GM23338 (cell line): ENCODE data around the gene MED27. TPM values are rescaled to one million over a fixed set of nuclear protein-coding genes. Genes with fewer than 3 reads are reported as not detected.

ENCODE experiments used
- ATAC-seq: fragments of 200-7000 bp; cut with Tn5 transposase; 3 replicates; pipeline ENCODE4 v1.9.1; 2020
- DNase-seq: peaks from one replicate; pipeline ENCODE4 v3.0.0-alpha.2; 2015; ENCODE audit warnings: low spot score
- H2AFZ ChIP-seq: fragments of 200-600 bp; sonication (generic); 2 replicates; pipeline ENCODE4 v1.8.0; 2016; ENCODE audit warnings: antibody characterized with exemption, mild to moderate bottlenecking, moderate library complexity
- H3F3A ChIP-seq: fragments of 200-600 bp; sonication (generic); replicated peaks from 2 replicates; pipeline ENCODE4 v1.8.0; 2017; ENCODE audit warnings: antibody characterized with exemption, mixed run types, low read depth
- H3K27ac ChIP-seq: fragments of 200-600 bp; sonication (generic); 2 replicates; pipeline ENCODE4 v1.6.1; 2016; ENCODE audit warnings: low read depth
- H3K27me3 ChIP-seq: fragments of 200-600 bp; sonication (generic); 2 replicates; pipeline ENCODE4 v1.8.0; 2016; ENCODE audit warnings: mild to moderate bottlenecking, mixed run types, moderate library complexity; ENCODE audit not compliant: insufficient read depth
- H3K36me3 ChIP-seq: fragments of 200-600 bp; sonication (generic); 2 replicates; pipeline ENCODE4 v1.8.0; 2016; ENCODE audit warnings: mild to moderate bottlenecking; ENCODE audit not compliant: insufficient read depth
- H3K4me1 ChIP-seq: fragments of 200-600 bp; sonication (generic); 2 replicates; pipeline ENCODE4 v1.8.0; 2016; ENCODE audit warnings: mild to moderate bottlenecking, moderate library complexity; ENCODE audit not compliant: insufficient read depth
- H3K4me2 ChIP-seq: fragments of 200-600 bp; sonication (generic); 2 replicates; pipeline ENCODE4 v1.7.1; 2017; ENCODE audit warnings: mixed run types
- H3K4me3 ChIP-seq: fragments of 200-600 bp; sonication (generic); 2 replicates; pipeline ENCODE4 v1.6.1; 2016; ENCODE audit warnings: mixed run types
- H3K79me2 ChIP-seq: fragments of 200-600 bp; sonication (generic); replicated peaks from 2 replicates; pipeline ENCODE4 v1.8.0; 2017; ENCODE audit warnings: mild to moderate bottlenecking; ENCODE audit not compliant: insufficient read depth
- H3K9me2 ChIP-seq: fragments of 200-600 bp; sonication (generic); 2 replicates; pipeline ENCODE4 v1.8.0; 2017; ENCODE audit not compliant: insufficient read depth
- H4K20me1 ChIP-seq: fragments of 200-600 bp; sonication (generic); replicated peaks from 2 replicates; pipeline ENCODE4 v1.8.0; 2017; ENCODE audit warnings: mild to moderate bottlenecking; ENCODE audit not compliant: insufficient read depth
- H3K27ac Mint-ChIP-seq: 2 replicates; pipeline ENCODE4 v1.8.0; 2020; ENCODE audit warnings: inconsistent platforms, mild to moderate bottlenecking, moderate library complexity, mixed read lengths
- H3K27me3 Mint-ChIP-seq: 3 replicates; pipeline ENCODE4 v1.8.0; 2022; ENCODE audit warnings: low read depth, mild to moderate bottlenecking, moderate library complexity, mixed read lengths, inconsistent platforms; ENCODE audit not compliant: insufficient read depth, poor library complexity
- H3K36me3 Mint-ChIP-seq: 3 replicates; pipeline ENCODE4 v1.8.0; 2021; ENCODE audit warnings: low read depth, mild to moderate bottlenecking, inconsistent platforms, moderate library complexity, mixed read lengths
- H3K4me1 Mint-ChIP-seq: 3 replicates; pipeline ENCODE4 v1.8.0; 2020; ENCODE audit warnings: mild to moderate bottlenecking, inconsistent platforms, mixed read lengths
- H3K4me3 Mint-ChIP-seq: 3 replicates; pipeline ENCODE4 v1.8.0; 2021; ENCODE audit warnings: moderate library complexity, mild to moderate bottlenecking, inconsistent platforms, mixed read lengths
- H3K9me3 Mint-ChIP-seq: 3 replicates; pipeline ENCODE4 v1.8.0; 2020; ENCODE audit warnings: moderate library complexity, mild to moderate bottlenecking, inconsistent platforms, mixed read lengths
- CREB1 ChIP-seq: fragments of 250-450 bp; sonication (Bioruptor Pico); IDR thresholded peaks from 2 replicates; pipeline ENCODE4 v1.5.0; 2020; ENCODE audit warnings: low read depth, mild to moderate bottlenecking, moderate library complexity
- EZH2 ChIP-seq: fragments of 200-600 bp; sonication (generic); IDR thresholded peaks from one replicate; pipeline ENCODE4 v1.8.0; 2017; ENCODE audit warnings: antibody characterized with exemption, mild to moderate bottlenecking, low read depth; ENCODE audit not compliant: unreplicated experiment
- EZH2phosphoT487 ChIP-seq: fragments of 200-600 bp; sonication (generic); IDR thresholded peaks from one replicate; pipeline ENCODE4 v1.8.1; 2018; ENCODE audit warnings: antibody characterized with exemption; ENCODE audit not compliant: unreplicated experiment
- JUNB ChIP-seq: IDR thresholded peaks from one replicate; pipeline ENCODE4 v1.6.1; 2016; ENCODE audit warnings: antibody characterized with exemption; ENCODE audit not compliant: unreplicated experiment
- NANOG ChIP-seq: IDR thresholded peaks from 2 replicates; pipeline ENCODE4 v1.6.1; 2016; ENCODE audit warnings: antibody characterized with exemption, borderline replicate concordance
- POLR2AphosphoS5 ChIP-seq: IDR thresholded peaks from 2 replicates; pipeline ENCODE4 v1.6.1; 2016; ENCODE audit warnings: antibody characterized with exemption, low read depth
- STAT1 ChIP-seq: IDR thresholded peaks from one replicate; pipeline ENCODE4 v1.6.1; 2016; ENCODE audit warnings: antibody characterized with exemption; ENCODE audit not compliant: unreplicated experiment
- ZNF114 ChIP-seq: fragments of 250-450 bp; sonication (Bioruptor Pico); IDR thresholded peaks from 2 replicates; pipeline ENCODE4 v1.5.0; 2020; ENCODE audit warnings: mild to moderate bottlenecking, moderate library complexity
- ZNF331 ChIP-seq: fragments of 250-450 bp; sonication (Bioruptor Pico); IDR thresholded peaks from 2 replicates; pipeline ENCODE4 v1.5.0; 2020; ENCODE audit warnings: low read depth, mild to moderate bottlenecking, moderate library complexity
- ZNF462 ChIP-seq: fragments of 250-450 bp; sonication (Bioruptor Pico); IDR thresholded peaks from 2 replicates; pipeline ENCODE4 v1.5.0; 2020; ENCODE audit warnings: mild to moderate bottlenecking, moderate library complexity
- polyA plus RNA-seq: library from polyadenylated mRNA; unstranded; fragments of >200 nt; fragmentation: Nextera tagmentation; extraction: Ambion mirVana; gene quantifications from 2 replicates; pipeline ENCODE4 v1.2.1, GENCODE V29; 2016
- total RNA-seq: library from RNA; depleted of rRNA; stranded (reverse); fragments of >200 nt; shearing (Covaris generic); gene quantifications from 2 replicates; pipeline ENCODE4 v1.2.3, GENCODE V29; 2014
- TF ChIP-seq, protein P1 (sequence below): IDR thresholded peaks from one replicate; pipeline ENCODE4 v1.6.1; 2018; ENCODE audit warnings: antibody characterized with exemption; ENCODE audit not compliant: unreplicated experiment
- TF ChIP-seq, protein P2 (sequence below): IDR thresholded peaks from 2 replicates; pipeline ENCODE4 v1.6.1; 2016; ENCODE audit warnings: antibody characterized with exemption
- TF ChIP-seq, protein P3 (sequence below), 2 experiments: fragments of 200-600 bp in 1 of 2; sonication (generic) in 1 of 2; conservative IDR thresholded peaks; 2 replicates each; pipeline versions ENCODE4 v1.5.1 to v1.6.1; 2016 to 2017; ENCODE audit warnings: antibody characterized with exemption in 2 of 2, low read depth in 2 of 2, mild to moderate bottlenecking in 2 of 2, moderate library complexity in 1 of 2

MED27 gene
- total and polyA plus RNA-seq, 2 experiments from 2014 or later: 30.6 to 35.0 TPM

- DNase-seq (no peak), ATAC-seq (peak; percentile 36)
- Histone ChIP-seq H2AFZ (no peak overlapping the region), H3K79me2 (no peaks in the 10 kb centered on the region), H3K4me2 (no peak overlapping the region), H3K9me2 (no peaks in the 10 kb centered on the region), H3K27ac (no peak overlapping the region), H3K4me1 (peaks cover 7% of the 10 kb centered on the region), H4K20me1 (no peaks in the 10 kb centered on the region), H3K36me3 (no peaks in the 10 kb centered on the region), H3K4me3 (no peak overlapping the region), H3F3A (no peaks in the 10 kb centered on the region), H3K27me3 (no peaks in the 10 kb centered on the region)
- no peaks in the 10 kb centered on the region for H3K36me3 Mint-ChIP-seq
- no peak overlapping the region for H3K27ac Mint-ChIP-seq
- no peaks in the 10 kb centered on the region; the same call in 2 of the 3 replicates for H3K9me3 Mint-ChIP-seq
- H3K4me1 Mint-ChIP-seq: peaks cover 36% of the 10 kb centered on the region
- no peak for TF ChIP-seq EZH2phosphoT487
- TF ChIP-seq CREB1 (CRISPR knock-in tag): no peak
- TF ChIP-seq POLR2AphosphoS5: no peak
- no peak for TF ChIP-seq NANOG
- TF ChIP-seq JUNB: no peak
- no peak for TF ChIP-seq ZNF331
- no peak for TF ChIP-seq STAT1
- no peak for TF ChIP-seq ZNF114 (CRISPR knock-in tag)
- TF ChIP-seq, protein P1, sequence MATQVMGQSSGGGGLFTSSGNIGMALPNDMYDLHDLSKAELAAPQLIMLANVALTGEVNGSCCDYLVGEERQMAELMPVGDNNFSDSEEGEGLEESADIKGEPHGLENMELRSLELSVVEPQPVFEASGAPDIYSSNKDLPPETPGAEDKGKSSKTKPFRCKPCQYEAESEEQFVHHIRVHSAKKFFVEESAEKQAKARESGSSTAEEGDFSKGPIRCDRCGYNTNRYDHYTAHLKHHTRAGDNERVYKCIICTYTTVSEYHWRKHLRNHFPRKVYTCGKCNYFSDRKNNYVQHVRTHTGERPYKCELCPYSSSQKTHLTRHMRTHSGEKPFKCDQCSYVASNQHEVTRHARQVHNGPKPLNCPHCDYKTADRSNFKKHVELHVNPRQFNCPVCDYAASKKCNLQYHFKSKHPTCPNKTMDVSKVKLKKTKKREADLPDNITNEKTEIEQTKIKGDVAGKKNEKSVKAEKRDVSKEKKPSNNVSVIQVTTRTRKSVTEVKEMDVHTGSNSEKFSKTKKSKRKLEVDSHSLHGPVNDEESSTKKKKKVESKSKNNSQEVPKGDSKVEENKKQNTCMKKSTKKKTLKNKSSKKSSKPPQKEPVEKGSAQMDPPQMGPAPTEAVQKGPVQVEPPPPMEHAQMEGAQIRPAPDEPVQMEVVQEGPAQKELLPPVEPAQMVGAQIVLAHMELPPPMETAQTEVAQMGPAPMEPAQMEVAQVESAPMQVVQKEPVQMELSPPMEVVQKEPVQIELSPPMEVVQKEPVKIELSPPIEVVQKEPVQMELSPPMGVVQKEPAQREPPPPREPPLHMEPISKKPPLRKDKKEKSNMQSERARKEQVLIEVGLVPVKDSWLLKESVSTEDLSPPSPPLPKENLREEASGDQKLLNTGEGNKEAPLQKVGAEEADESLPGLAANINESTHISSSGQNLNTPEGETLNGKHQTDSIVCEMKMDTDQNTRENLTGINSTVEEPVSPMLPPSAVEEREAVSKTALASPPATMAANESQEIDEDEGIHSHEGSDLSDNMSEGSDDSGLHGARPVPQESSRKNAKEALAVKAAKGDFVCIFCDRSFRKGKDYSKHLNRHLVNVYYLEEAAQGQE: no peak
- TF ChIP-seq, protein P2, sequence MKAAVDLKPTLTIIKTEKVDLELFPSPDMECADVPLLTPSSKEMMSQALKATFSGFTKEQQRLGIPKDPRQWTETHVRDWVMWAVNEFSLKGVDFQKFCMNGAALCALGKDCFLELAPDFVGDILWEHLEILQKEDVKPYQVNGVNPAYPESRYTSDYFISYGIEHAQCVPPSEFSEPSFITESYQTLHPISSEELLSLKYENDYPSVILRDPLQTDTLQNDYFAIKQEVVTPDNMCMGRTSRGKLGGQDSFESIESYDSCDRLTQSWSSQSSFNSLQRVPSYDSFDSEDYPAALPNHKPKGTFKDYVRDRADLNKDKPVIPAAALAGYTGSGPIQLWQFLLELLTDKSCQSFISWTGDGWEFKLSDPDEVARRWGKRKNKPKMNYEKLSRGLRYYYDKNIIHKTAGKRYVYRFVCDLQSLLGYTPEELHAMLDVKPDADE: no peak
- TF ChIP-seq ZNF462: no peak
- TF ChIP-seq, protein P3, sequence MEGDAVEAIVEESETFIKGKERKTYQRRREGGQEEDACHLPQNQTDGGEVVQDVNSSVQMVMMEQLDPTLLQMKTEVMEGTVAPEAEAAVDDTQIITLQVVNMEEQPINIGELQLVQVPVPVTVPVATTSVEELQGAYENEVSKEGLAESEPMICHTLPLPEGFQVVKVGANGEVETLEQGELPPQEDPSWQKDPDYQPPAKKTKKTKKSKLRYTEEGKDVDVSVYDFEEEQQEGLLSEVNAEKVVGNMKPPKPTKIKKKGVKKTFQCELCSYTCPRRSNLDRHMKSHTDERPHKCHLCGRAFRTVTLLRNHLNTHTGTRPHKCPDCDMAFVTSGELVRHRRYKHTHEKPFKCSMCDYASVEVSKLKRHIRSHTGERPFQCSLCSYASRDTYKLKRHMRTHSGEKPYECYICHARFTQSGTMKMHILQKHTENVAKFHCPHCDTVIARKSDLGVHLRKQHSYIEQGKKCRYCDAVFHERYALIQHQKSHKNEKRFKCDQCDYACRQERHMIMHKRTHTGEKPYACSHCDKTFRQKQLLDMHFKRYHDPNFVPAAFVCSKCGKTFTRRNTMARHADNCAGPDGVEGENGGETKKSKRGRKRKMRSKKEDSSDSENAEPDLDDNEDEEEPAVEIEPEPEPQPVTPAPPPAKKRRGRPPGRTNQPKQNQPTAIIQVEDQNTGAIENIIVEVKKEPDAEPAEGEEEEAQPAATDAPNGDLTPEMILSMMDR (conservative IDR thresholded peaks at IDR 0.05; ENCODE audit: low read depth in 2 of 2): no peak
- no peak for TF ChIP-seq EZH2
- H3K4me3 Mint-ChIP-seq: no peak overlapping the region
- peaks cover 7% of the 10 kb centered on the region for H3K27me3 Mint-ChIP-seq
These were observed 263.4 kb downstream of the MED27 start for GRCh38 chr9:131815970-131816873.
